Peyer's patch (tissue), 4 donors: Measurements from ENCODE around the gene PXN. TPM values are rescaled to one million over a fixed set of nuclear protein-coding genes. Genes with fewer than 3 reads are reported as not detected.

ENCODE experiments used
- DNase-seq, 3 donors: peaks; one replicate each; pipeline ENCODE4 v3.0.0-alpha.2; 2017 to 2019
- H3K27ac ChIP-seq, 4 donors: fragments of 200-600 bp; sonication (generic); one replicate each; pipeline ENCODE4 v1.5.1; 2016 to 2019
- H3K27me3 ChIP-seq, 2 donors: fragments of 200-600 bp; sonication (generic); one replicate each; pipeline ENCODE4 v1.5.1; 2019
- H3K36me3 ChIP-seq, 3 donors: fragments of 200-600 bp; sonication (generic); one replicate each; pipeline ENCODE4 v1.5.1; 2016 to 2019
- H3K4me1 ChIP-seq, 4 donors: fragments of 200-600 bp; sonication (generic); one replicate each; pipeline ENCODE4 v1.5.1; 2016 to 2019
- H3K4me3 ChIP-seq, 4 donors: fragments of 200-600 bp; sonication (generic); 1 replicate in 3 of 4; 2 replicates in 1 of 4; pipeline ENCODE4 v1.5.1; 2016 to 2019; ENCODE audit warnings: mild to moderate bottlenecking in 1 of 4
- H3K9me3 ChIP-seq, 4 donors: fragments of 200-600 bp; sonication (generic); one replicate each; pipeline ENCODE4 v1.5.1; 2016 to 2019; ENCODE audit warnings: mild to moderate bottlenecking in 1 of 4
- POLR2A ChIP-seq, 2 donors: fragments of 450-650 bp; IDR thresholded peaks; one replicate each; pipeline ENCODE4 v1.5.1; 2017; ENCODE audit warnings: antibody characterized with exemption in 2 of 2, mild to moderate bottlenecking in 2 of 2, moderate library complexity in 2 of 2
- total RNA-seq, 4 donors: library from RNA; depleted of rRNA; stranded (reverse); fragments of >200 nt; gene quantifications; one replicate each; pipeline ENCODE4 v1.1.0, GENCODE V29; 2016
- TF ChIP-seq, protein P1 (sequence below), 6 experiments: fragments of 450-650 bp in 4 of 6; fragments of 200-600 bp in 2 of 6; sonication (generic) in 1 of 6; IDR thresholded peaks; one replicate each; pipeline ENCODE4 v1.5.1; 2017 to 2019; ENCODE audit warnings: antibody characterized with exemption in 6 of 6, mild to moderate bottlenecking in 3 of 6, moderate library complexity in 1 of 6

Gene PXN
- total RNA-seq, 4 donors from 2014 or later, result 138 to 204 (median 177) TPM

GRCh38 chr12:120175062-120175461 is 90.5 kb downstream of the PXN start:
- Histone ChIP-seq H3K36me3 (peaks cover 0 to 100% (median 0%) of the 10 kb centered on the region in 3 donors), H3K4me3 (no peak overlapping the region), H3K9me3 (no peaks in the 10 kb centered on the region), H3K27ac (no peak overlapping the region), H3K4me1 (no peaks in the 10 kb centered on the region), H3K27me3 (no peaks in the 10 kb centered on the region)
- TF ChIP-seq POLR2A (IDR thresholded peaks at IDR 0.05), result no peak
- no peak for DNase-seq

DNA sequence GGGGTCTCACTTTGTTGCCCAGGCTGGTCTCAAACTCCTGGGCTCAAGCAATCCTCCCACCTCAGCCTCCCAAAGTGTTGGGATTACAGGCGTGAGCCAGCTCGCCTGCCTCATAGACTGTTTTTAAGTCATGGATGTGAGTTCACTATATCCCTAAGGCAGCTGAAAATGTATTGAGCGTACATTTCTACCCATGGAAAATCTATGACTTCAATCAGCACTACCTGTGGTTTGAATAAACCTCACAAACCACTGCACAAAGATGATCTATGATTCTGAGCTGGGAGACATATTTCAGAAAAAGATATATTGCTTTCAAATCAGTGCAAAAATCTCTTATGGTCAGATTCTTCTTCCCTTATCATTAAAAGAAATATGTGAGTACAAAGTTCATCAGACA is 93.5 kb downstream of the PXN start:
- Histone ChIP-seq H3K36me3 (peaks cover 0 to 100% (median 4%) of the 10 kb centered on the region in 3 donors), H3K27me3 (no peaks in the 10 kb centered on the region), H3K4me3 (no peak overlapping the region), H3K4me1 (no peaks in the 10 kb centered on the region), H3K27ac (no peak overlapping the region), H3K9me3 (no peaks in the 10 kb centered on the region)
- TF ChIP-seq POLR2A (IDR thresholded peaks at IDR 0.05), result no peak
- TF ChIP-seq, protein P1, sequence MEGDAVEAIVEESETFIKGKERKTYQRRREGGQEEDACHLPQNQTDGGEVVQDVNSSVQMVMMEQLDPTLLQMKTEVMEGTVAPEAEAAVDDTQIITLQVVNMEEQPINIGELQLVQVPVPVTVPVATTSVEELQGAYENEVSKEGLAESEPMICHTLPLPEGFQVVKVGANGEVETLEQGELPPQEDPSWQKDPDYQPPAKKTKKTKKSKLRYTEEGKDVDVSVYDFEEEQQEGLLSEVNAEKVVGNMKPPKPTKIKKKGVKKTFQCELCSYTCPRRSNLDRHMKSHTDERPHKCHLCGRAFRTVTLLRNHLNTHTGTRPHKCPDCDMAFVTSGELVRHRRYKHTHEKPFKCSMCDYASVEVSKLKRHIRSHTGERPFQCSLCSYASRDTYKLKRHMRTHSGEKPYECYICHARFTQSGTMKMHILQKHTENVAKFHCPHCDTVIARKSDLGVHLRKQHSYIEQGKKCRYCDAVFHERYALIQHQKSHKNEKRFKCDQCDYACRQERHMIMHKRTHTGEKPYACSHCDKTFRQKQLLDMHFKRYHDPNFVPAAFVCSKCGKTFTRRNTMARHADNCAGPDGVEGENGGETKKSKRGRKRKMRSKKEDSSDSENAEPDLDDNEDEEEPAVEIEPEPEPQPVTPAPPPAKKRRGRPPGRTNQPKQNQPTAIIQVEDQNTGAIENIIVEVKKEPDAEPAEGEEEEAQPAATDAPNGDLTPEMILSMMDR (IDR thresholded peaks at IDR 0.05), result no peak
- DNase-seq, result no peak

DNA sequence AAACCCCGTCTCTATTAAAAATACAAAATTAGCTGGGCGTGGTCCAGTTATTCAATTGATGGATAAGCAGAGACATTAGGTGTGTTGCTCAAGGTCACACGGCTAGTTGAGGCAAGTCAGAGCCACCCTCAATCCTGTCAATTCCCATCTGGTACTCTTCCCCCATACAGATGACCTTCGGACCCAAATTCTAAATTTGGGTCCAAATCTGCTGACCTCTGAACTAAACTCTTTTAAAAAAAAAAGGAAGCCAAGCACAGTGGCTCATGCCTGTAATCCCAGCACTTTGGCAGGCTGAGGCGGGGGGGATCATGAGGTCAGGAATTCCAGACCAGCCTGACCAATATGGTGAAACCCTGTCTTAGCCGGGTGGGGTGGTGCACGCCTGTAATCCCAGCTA is 94.9 kb downstream of the PXN start:
- Histone ChIP-seq H3K9me3 (no peaks in the 10 kb centered on the region), H3K36me3 (peaks cover 0 to 97% (median 4%) of the 10 kb centered on the region in 3 donors), H3K27me3 (no peaks in the 10 kb centered on the region), H3K27ac (no peak overlapping the region), H3K4me1 (no peaks in the 10 kb centered on the region), H3K4me3 (no peak overlapping the region)
- no peak for DNase-seq
- no peak for TF ChIP-seq POLR2A (IDR thresholded peaks at IDR 0.05)
- TF ChIP-seq, protein P1 (IDR thresholded peaks at IDR 0.05), result no peak

GRCh38 chr12:120169946-120170345 is 95.6 kb downstream of the PXN start:
- no peak for TF ChIP-seq POLR2A (IDR thresholded peaks at IDR 0.05)
- DNase-seq, result no peak
- no peaks in the 10 kb centered on the region for H3K27me3 ChIP-seq
- no peaks in the 10 kb centered on the region for H3K9me3 ChIP-seq
- H3K4me1 ChIP-seq, result no peaks in the 10 kb centered on the region
- no peak overlapping the region for H3K4me3 ChIP-seq
- peaks cover 0 to 97% (median 4%) of the 10 kb centered on the region in 3 donors for H3K36me3 ChIP-seq
- H3K27ac ChIP-seq, result no peak overlapping the region

- Histone ChIP-seq H3K9me3 (no peaks in the 10 kb centered on the region), H3K27me3 (no peaks in the 10 kb centered on the region), H3K4me3 (no peak overlapping the region), H3K4me1 (no peaks in the 10 kb centered on the region), H3K36me3 (peaks cover 0 to 91% (median 4%) of the 10 kb centered on the region in 3 donors), H3K27ac (no peak overlapping the region)
- no peak for DNase-seq
- TF ChIP-seq, protein P1 (IDR thresholded peaks at IDR 0.05), result no peak
- TF ChIP-seq POLR2A (IDR thresholded peaks at IDR 0.05), result no peak
Observed at GRCh38 chr12:120168337-120168736, 97.2 kb downstream of the PXN start.

DNA sequence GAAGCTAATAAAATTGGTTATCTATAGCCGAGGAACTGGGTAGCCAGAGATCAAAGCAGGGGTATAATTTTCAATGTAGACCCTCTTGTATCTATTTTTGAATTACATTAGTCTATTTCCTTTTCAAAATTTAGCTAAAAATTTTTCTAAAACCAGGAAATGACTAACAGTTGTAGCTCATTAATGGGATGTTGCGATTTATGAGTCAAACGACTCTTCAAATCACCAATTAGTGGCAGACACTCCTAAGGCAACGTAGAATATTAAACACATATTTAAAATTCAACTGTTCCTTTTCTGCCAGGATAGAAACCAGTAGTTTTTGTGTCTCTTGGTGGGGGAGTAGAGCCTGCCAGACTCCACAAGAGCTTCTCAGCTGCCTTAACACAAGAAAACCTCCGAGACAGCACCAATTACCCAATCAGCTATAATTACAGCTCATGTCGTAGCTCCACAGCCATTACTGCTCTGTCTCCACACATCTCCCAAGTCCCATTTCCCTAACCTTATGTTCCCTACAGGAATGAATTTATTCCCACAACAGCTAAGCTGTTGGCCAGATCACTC is 97.9 kb downstream of the PXN start:
- Histone ChIP-seq H3K4me3 (no peak overlapping the region), H3K27ac (no peak overlapping the region), H3K9me3 (no peaks in the 10 kb centered on the region), H3K4me1 (no peaks in the 10 kb centered on the region), H3K36me3 (peaks cover 0 to 91% (median 4%) of the 10 kb centered on the region in 3 donors), H3K27me3 (no peaks in the 10 kb centered on the region)
- no peak for TF ChIP-seq POLR2A (IDR thresholded peaks at IDR 0.05)
- TF ChIP-seq, protein P1 (IDR thresholded peaks at IDR 0.05), result no peak
- DNase-seq, result no peak

- no peaks in the 10 kb centered on the region for H3K4me1 ChIP-seq
- no peaks in the 10 kb centered on the region for H3K9me3 ChIP-seq
- H3K4me3 ChIP-seq, result no peak overlapping the region
- H3K36me3 ChIP-seq, result peaks cover 0 to 91% (median 0%) of the 10 kb centered on the region in 3 donors
- TF ChIP-seq POLR2A (IDR thresholded peaks at IDR 0.05), result no peak
- TF ChIP-seq, protein P1 (IDR thresholded peaks at IDR 0.05), result no peak
- H3K27ac ChIP-seq, result no peak overlapping the region
- no peaks in the 10 kb centered on the region for H3K27me3 ChIP-seq
- no peak for DNase-seq
Observed at GRCh38 chr12:120164293-120164692, 101.2 kb downstream of the PXN start.
